HG03066 (cell line): Measurements from ENCODE around the gene LCN2.

Source experiments
- ATAC-seq: cut with Tn5 transposase; IDR thresholded peaks from one replicate; pipeline ENCODE4 v1.9.1; 2021; ENCODE audit warnings: low read depth; ENCODE audit not compliant: unreplicated experiment

LCN2 gene

GRCh38 chr9:128190516-128191405 lies 41.5 kb downstream of the LCN2 start:
- ATAC-seq: peak; percentile 17

- ATAC-seq: peak; percentile 82
Observed at GRCh38 chr9:128191406-128192046, 42.3 kb downstream of the LCN2 start, which contains the start of gene CIZ1. Gene CIZ1, minus strand, starts transcription at chr9:128191572. Its CDS starts 715 bp downstream, at chr9:128190857.

GRCh38 chr9:128192601-128193371 lies 43.5 kb downstream of the LCN2 start:
- ATAC-seq: no peak

GRCh38 chr9:128193469-128194096 lies 44.3 kb downstream of the LCN2 start:
- ATAC-seq: no peak

GRCh38 chr9:128201441-128202369 lies 52.5 kb downstream of the LCN2 start:
- ATAC-seq: no peak

- ATAC-seq: no peak
Observed at GRCh38 chr9:128202648-128203023, 53.4 kb downstream of the LCN2 start.
